Inferior parietal cortex (tissue), 1 donor: ENCODE results near the gene FANCF.
"Not testable (repeated sequence)": the region's sequence is repeated elsewhere in the genome, so short reads cannot be mapped to it uniquely, and the experiment has no call there.

Experiments
- DNase-seq: peaks from one replicate; pipeline ENCODE4 v3.0.0-alpha.2; 2016; ENCODE audit errors: extremely low spot score

The FANCF gene

GRCh38 chr11:22625448-22626287 lies at the start of gene FANCF:
TSS of gene FANCF (minus strand) at chr11:22625823. CDS start at chr11:22625810, 13 bp downstream.
- DNase-seq: peak; percentile 100

- DNase-seq: no peak
Observed at GRCh38 chr11:22674470-22675439, 49.1 kb upstream of the FANCF start.

- DNase-seq: no peak
Observed at GRCh38 chr11:22671751-22672150, 46.1 kb upstream of the FANCF start.

- peak; percentile 61 for DNase-seq
Observed at GRCh38 chr11:22670830-22671229, 45.2 kb upstream of the FANCF start.

GRCh38 chr11:22669368-22669767 lies 43.7 kb upstream of the FANCF start:
- no peak for DNase-seq

- no peak for DNase-seq
Observed at GRCh38 chr11:22668005-22668796, 42.6 kb upstream of the FANCF start.

GRCh38 chr11:22666688-22667439 lies 41.2 kb upstream of the FANCF start:
- DNase-seq: no peak

- no peak for DNase-seq
Observed at GRCh38 chr11:22666325-22666687, 40.7 kb upstream of the FANCF start, which contains the start of gene GAS2. TSS of gene GAS2 (plus strand) at chr11:22666611. CDS start at chr11:22674870, 8,259 bp downstream.

- DNase-seq: no peak
Observed at GRCh38 chr11:22659783-22660182, 34.2 kb upstream of the FANCF start.

- DNase-seq: no peak
Observed at GRCh38 chr11:22657101-22657694, 31.6 kb upstream of the FANCF start.

- DNase-seq: no peak
Observed at GRCh38 chr11:22656130-22656529, 30.5 kb upstream of the FANCF start.

GRCh38 chr11:22652346-22652745 lies 26.7 kb upstream of the FANCF start:
- DNase-seq: not testable (repeated sequence)

GRCh38 chr11:22641559-22641958 lies 15.9 kb upstream of the FANCF start:
- DNase-seq: no peak

GRCh38 chr11:22640862-22641261 lies 15.2 kb upstream of the FANCF start:
- DNase-seq: no peak

- DNase-seq: no peak
Observed at GRCh38 chr11:22635689-22636088, 10.1 kb upstream of the FANCF start.

GRCh38 chr11:22634897-22635629 lies 9.4 kb upstream of the FANCF start:
- no peak for DNase-seq

GRCh38 chr11:22633354-22633902 lies 7.8 kb upstream of the FANCF start:
- DNase-seq: no peak

- DNase-seq: no peak
Observed at GRCh38 chr11:22627421-22627820, 1.8 kb upstream of the FANCF start.

- DNase-seq: no peak
Observed at GRCh38 chr11:22626573-22627239, 1.1 kb upstream of the FANCF start.
